ENCODE data around the gene CLPSL1. TPM values are rescaled to one million over a fixed set of nuclear protein-coding genes. Genes with fewer than 3 reads are reported as not detected.

CLPSL1 gene
- total RNA-seq, 4 donors from 2014 or later, result not detected

GRCh38 chr6:35811699-35811995 is 30.8 kb downstream of the CLPSL1 start:
- H3K36me3 ChIP-seq, result no peaks in the 10 kb centered on the region
- no peak for DNase-seq
- no peaks in the 10 kb centered on the region for H3K4me1 ChIP-seq
- no peaks in the 10 kb centered on the region for H3K9me3 ChIP-seq
- H3K27ac ChIP-seq, result no peak overlapping the region
- no peaks in the 10 kb centered on the region for H3K27me3 ChIP-seq
- H3K4me3 ChIP-seq, result no peak overlapping the region
- no peak for TF ChIP-seq POLR2A (IDR thresholded peaks at IDR 0.05)
- TF ChIP-seq CTCF (IDR thresholded peaks at IDR 0.05), result no peak

- DNase-seq, result no peak
- no peak overlapping the region for H3K27ac ChIP-seq
Measured at GRCh38 chr6:35817515-35817914, 36.7 kb downstream of the CLPSL1 start.

GRCh38 chr6:35823601-35824000 is 42.8 kb downstream of the CLPSL1 start:
- no peak overlapping the region for H3K4me3 ChIP-seq
- no peaks in the 10 kb centered on the region for H3K27me3 ChIP-seq
- no peaks in the 10 kb centered on the region for H3K36me3 ChIP-seq
- no peaks in the 10 kb centered on the region for H3K4me1 ChIP-seq
- no peak overlapping the region for H3K27ac ChIP-seq
- TF ChIP-seq POLR2A (IDR thresholded peaks at IDR 0.05), result no peak
- no peak for TF ChIP-seq CTCF (IDR thresholded peaks at IDR 0.05)
- H3K9me3 ChIP-seq, result no peaks in the 10 kb centered on the region
- DNase-seq, result no peak

More at GRCh38 chr6:35817515-35817914, 36.7 kb downstream of the CLPSL1 start:
- no peak overlapping the region for H3K4me3 ChIP-seq
- H3K36me3 ChIP-seq, result no peaks in the 10 kb centered on the region
- no peak for TF ChIP-seq CTCF (IDR thresholded peaks at IDR 0.05)
- no peaks in the 10 kb centered on the region for H3K27me3 ChIP-seq
- H3K4me1 ChIP-seq, result no peaks in the 10 kb centered on the region
- no peaks in the 10 kb centered on the region for H3K9me3 ChIP-seq

- H3K4me1 ChIP-seq, result no peaks in the 10 kb centered on the region
- no peaks in the 10 kb centered on the region for H3K27me3 ChIP-seq
- TF ChIP-seq CTCF (IDR thresholded peaks at IDR 0.05), result no peak
- no peak for TF ChIP-seq POLR2A (IDR thresholded peaks at IDR 0.05)
- H3K36me3 ChIP-seq, result no peaks in the 10 kb centered on the region
- no peaks in the 10 kb centered on the region for H3K9me3 ChIP-seq
- no peak overlapping the region for H3K4me3 ChIP-seq
- H3K27ac ChIP-seq, result no peak overlapping the region
- no peak for DNase-seq
Measured at GRCh38 chr6:35824552-35825192, 43.9 kb downstream of the CLPSL1 start.

- no peak for DNase-seq
- H3K4me3 ChIP-seq, result no peak overlapping the region
- no peak for TF ChIP-seq CTCF (IDR thresholded peaks at IDR 0.05)
- no peak for TF ChIP-seq POLR2A (IDR thresholded peaks at IDR 0.05)
- H3K9me3 ChIP-seq, result no peaks in the 10 kb centered on the region
- peaks cover 0 to 13% (median 0%) of the 10 kb centered on the region in 3 donors for H3K36me3 ChIP-seq
- H3K27me3 ChIP-seq, result no peaks in the 10 kb centered on the region
- no peaks in the 10 kb centered on the region for H3K4me1 ChIP-seq
- H3K27ac ChIP-seq, result no peak overlapping the region
Measured at GRCh38 chr6:35829306-35829705, 48.5 kb downstream of the CLPSL1 start.
